COR-L47 (cell line): ENCODE data around the gene COX17.

ENCODE experiments used
- DNase-seq: peaks from one replicate; lab custom pipeline; 2025; lab: John Stamatoyannopoulos, UW

COX17 gene

GRCh38 chr3:119673875-119674274 is 3.3 kb downstream of the COX17 start:
- DNase-seq: no peak

DNA sequence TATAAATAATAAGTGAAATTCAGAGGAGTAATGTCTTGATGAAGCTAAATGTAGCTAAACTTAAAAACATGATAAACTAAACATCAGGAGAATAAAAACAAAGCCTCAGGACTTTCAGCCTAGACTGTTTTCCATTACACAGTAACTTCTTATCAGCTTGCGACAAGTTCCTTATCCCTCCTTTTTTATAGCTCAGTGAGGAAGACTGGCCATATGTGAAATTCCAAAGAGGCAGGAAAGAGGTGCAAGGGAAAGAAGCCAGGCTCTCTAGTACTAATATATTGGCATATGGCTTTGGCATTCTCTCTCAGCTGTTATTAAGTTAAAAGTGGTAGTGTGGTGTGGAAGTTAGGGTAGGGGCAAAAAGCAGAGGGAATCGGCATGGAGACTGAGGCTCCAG is 4.4 kb downstream of the COX17 start:
- DNase-seq: no peak

GRCh38 chr3:119669906-119670570 is 7.2 kb downstream of the COX17 start:
- no peak for DNase-seq

DNA sequence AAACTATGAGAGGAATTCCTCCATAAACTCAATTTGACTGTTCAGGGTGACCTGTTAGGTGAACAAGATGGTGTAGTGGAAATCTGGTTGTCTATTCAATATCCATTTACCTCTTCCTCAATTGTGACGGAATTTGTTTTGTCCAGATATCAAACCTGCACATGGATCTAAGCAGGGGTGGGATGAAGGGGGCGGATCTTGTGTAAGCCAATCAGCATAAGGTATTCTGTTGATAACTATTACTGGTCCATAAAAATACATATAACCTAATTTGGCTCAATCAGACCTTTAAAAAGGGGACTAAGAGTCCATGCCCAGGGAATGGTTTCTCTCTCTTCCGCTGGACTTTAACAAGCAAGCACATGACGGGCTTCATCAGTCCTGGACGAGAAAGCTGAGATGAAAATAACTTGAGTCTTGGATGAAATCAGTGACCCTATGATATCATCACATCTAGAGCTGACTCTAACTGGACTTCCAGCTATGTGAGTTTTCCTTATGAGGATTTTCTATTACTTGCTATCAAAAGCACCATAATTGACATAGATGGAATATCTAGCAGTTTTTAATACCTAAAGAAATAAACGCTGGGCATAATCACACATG is 11.1 kb downstream of the COX17 start:
- DNase-seq: no peak

DNA sequence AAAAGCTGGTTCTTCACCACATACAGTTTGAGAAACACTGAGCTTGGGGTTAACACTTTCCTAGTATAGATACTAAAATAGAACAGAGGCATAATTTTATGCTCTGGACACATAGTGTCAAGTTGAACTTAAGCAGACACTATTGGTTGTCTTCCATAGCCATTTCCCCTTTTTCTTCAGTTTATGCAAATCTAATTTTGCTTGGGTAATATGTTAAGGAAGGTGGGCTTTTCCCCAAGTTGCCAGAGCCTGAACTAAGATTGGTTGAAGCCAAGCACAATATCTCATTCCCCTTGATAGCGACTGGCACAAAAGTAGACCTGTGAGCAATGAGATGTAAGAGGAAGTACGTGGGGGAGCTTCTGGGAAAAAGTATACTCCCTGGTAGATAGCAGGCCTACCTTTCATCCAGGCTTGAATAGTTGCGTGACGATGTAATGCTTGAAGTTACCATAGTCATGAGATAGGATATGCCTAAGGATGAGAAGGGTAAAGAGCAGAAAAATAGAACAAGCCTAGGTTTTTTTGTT is 12.3 kb downstream of the COX17 start:
- no peak for DNase-seq

- DNase-seq: no peak
These were observed 12.8 kb downstream of the COX17 start for GRCh38 chr3:119664370-119664769.

- no peak for DNase-seq
These were observed 13.3 kb downstream of the COX17 start for GRCh38 chr3:119663885-119664284.

DNA sequence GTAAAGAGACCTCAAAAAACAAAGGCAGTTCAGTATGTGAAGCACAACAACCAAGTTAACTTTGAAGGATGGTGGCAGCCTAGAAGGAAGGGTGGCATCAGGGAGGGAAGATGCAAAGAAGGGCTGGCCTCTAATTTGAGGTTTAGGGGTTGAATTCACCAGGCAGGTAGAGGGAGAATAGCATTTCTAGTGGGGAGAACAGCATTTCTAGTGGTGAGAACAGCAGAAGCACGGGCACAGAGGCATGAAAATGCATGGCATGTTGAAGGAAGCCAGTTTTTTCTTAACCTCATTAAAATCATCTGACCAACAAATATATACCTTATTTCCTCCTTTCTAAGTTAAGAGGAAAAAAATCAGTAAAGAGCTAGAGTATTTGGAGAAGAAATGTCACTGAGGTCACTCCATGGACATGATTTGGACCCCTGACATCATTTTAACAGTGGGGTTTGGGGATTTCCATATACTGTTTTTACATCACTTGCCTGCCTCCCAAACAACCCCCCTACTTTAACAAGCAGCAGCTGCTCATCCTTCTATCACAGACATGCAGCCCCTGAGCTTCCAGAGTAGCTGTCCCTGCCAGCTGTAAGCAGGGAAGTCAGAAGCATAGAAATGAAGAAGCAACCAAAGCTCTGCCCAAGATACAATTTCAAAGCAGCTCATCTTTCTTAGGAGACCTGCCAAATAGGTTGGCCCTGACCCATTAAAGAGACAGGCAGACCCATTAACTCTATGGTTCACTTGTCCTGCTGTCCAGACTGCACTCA is 14.4 kb downstream of the COX17 start:
- DNase-seq: no peak

- DNase-seq: no peak
These were observed 16.4 kb downstream of the COX17 start, which contains the start of gene POPDC2 for GRCh38 chr3:119660474-119661440. Gene POPDC2, minus strand, starts transcription at chr3:119660589. Its CDS starts 166 bp downstream, at chr3:119660423.

DNA sequence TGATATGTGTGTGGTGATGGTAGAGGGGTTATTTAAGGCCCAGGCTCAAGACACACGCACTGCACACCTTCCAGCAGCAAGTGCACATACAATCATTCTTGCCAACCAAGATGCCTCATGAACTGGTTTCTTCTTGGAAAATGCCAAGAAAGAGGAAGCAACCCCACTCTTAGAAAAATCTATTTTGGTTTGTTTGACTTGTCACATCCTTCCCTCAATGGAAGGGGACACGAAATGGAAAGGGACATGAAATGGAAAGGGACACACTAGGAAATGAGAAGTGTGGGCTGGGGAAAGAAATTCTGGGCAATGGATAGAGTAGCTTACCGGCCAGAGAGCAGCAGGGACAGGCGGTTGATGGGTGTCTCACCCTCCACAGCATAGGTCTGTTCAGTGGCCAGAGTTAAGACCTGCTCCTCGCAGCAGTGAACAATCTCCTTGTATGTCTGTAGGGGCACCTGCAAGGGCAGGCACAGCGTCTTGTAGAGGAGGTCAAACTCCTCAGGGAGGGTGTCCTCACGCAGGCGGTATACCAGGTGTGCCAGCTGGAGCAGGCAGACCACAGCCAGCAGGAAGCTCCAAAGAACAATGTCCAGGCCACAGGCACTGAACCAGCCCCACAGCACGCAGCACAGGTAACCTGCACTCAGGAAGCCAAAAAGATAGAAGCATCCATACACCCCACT is 17.5 kb downstream of the COX17 start:
- no peak for DNase-seq

DNA sequence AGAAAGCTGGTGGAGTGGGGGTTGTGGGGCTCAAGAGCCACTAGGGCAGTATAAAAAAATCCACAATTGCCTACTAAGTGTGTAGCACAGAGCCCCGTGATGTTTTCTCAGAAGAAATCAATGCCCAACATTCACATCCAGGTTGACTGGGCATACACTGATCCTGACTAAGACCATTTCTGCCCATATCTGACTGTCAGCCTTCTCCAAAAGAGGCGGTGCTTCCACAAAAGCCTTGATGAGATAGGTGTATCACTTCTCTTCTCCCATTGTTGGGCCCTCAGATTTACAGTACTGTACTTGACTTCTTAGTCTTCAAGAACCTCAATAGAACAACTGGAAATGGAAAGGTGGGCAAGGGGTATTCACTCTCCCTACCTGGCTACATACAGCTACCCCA is 18.2 kb downstream of the COX17 start:
- DNase-seq: no peak

DNA sequence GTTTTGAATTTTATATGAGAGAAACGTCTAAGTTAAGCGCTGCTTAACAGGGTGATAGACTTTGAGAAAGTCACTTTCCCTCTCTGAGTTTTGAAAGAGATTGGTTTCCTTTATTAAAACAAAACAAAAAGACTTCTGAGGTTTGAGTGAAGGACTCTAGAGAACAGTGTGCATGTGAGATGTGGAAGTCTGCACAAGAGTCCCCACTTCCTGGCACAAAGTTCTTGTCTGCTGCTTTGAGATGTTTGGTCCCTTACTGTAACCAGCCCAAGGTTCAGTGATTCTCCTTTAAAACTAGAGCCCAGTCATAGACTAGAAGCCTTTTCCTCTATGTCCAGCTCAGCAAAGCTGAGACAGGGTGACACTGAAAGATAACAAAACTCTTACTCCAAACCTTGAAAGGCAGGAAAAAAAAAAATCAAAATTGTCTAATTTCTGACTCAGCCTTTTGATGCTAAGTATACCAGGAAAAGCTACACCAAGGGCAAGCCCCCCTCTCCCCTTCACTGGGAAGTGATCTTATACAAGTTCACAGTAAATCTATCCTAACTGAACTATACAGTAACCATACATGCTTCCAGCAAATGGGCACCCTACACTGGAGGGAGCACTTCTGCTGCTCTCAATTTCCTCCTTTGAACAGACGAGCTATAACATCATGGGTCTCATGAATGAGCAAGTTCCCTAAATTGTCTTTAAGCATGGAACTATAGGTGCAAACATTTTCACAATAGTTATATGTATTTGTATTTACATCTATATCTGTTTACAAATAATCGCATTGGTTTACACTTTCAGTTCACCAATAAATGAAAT is 19.1 kb downstream of the COX17 start:
- DNase-seq: no peak

DNA sequence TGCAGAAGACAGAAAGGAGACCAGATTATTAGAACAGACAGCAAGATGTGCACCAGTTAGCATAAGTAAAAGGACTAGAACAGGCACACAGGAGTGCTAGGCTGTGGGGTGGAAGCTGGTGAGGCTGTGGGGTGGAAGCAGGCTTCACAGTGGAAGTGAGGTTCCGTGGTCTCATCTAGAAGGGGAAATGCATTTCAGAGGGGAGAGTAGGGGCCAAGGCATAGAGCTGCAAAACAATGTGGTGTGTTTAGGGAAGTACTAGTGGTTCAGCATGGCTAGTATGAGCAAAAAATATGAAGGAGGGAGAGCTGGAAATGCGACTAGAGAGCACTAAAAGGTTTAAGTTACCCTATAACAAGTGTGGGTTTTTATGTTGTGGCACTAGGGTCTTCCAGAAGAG is 23.3 kb downstream of the COX17 start:
- DNase-seq: no peak

DNA sequence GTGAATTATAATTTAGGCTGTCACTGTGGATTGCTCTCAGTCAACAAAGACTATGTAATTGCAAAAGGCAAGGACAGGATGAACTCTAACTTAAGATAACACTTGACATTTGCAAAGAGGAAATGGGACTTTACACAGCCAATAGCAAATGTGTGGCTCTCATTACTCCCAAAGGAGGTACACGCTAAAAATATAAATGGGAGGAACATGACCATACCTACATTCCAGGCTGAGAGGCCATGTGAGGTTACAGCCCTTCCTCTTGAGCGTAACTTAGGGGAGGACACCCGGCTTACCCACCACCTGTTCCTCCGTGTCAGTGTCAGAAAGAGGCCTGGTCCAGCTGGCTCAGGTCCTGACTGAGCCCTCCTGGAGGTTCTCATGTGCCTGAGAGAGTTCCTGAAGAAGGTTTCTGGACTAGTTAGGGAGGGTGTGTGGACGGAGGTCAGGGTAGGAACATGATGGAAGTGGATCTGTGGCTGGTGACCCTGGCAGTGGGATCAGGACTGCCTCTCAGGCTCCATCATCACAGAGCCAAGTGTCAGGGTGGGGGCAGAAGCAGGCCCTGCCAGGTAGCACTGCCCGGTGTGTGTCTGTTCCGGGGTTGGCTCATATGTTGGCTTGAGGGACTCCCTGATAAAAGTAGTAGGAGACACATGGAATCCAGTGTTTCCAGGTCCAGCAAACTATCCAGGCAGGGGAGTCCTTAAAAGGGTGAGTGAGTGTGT is 24.7 kb downstream of the COX17 start:
- no peak for DNase-seq

- no peak for DNase-seq
These were observed 27.4 kb downstream of the COX17 start for GRCh38 chr3:119649761-119650160.

- no peak for DNase-seq
These were observed 29.2 kb downstream of the COX17 start for GRCh38 chr3:119647843-119648575.

DNA sequence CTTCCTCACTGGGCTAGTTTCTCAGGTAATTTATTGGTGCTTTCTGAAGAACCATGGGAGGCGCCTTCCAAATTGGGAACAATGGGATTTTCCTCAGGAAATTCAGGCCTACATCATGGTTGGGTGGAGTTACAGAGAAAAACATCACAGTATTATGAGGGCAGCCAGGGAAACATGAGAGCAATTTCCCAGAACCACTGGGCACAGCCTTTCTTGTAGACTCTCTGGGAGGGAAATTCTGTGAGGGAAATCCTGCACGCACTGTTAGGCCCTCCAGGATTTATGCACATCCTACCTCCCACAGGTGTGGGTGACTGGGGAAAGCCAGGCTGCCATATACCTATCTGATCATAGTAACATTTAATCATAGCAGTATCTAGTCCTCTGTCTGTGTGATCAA is 30.0 kb downstream of the COX17 start:
- no peak for DNase-seq

- no peak for DNase-seq
These were observed 31.4 kb downstream of the COX17 start for GRCh38 chr3:119645813-119646212.

GRCh38 chr3:119644481-119644880 is 32.7 kb downstream of the COX17 start:
- DNase-seq: no peak
